ENCODE data around the gene EMC8. TPM values are rescaled to one million over a fixed set of nuclear protein-coding genes. Genes with fewer than 3 reads are reported as not detected.

The EMC8 gene
- total and polyA plus RNA-seq, 4 donors = 14.5 to 23.0 (median 19.0) TPM

- WGBS, 2 donors = 88 to 91% methylated on average over 6 of the region's 6 CpGs
- intact Hi-C loops (cut with DNase I) = no loop called here
- Histone ChIP-seq H3K4me1 (ENCODE audit: control insufficient read depth in 1 of 2, insufficient read depth in 2 of 2, low read length in 2 of 2) (no peaks in the 10 kb centered on the region), H3K27ac (ENCODE audit: low read depth in 1 of 2, low read length in 2 of 2) (no peak overlapping the region), H3K9me3 (ENCODE audit: control insufficient read depth, low read length) (no peaks in the 10 kb centered on the region), H3K36me3 (ENCODE audit: control insufficient read depth in 1 of 2, insufficient read depth in 2 of 2, low read length in 1 of 2) (peaks cover 0 to 8% of the 10 kb centered on the region in 2 donors), H3K4me3 (ENCODE audit: low read length in 2 of 2) (no peak overlapping the region), H3K27me3 (ENCODE audit: control insufficient read depth in 1 of 2, insufficient read depth in 2 of 2, low read length in 1 of 2) (no peaks in the 10 kb centered on the region)
- ATAC-seq (ENCODE audit: low FRiP score) = no peak
- no peak for DNase-seq
Measured at GRCh38 chr16:85789773-85790172, 9.6 kb downstream of the EMC8 start.

- WGBS, 2 donors = 89 to 93% methylated on average over 11 of the region's 11 CpGs
- H3K27ac ChIP-seq (ENCODE audit: low read depth in 1 of 2, low read length in 2 of 2) = no peak overlapping the region
- intact Hi-C loops (cut with DNase I) = no loop called here
- ATAC-seq (ENCODE audit: low FRiP score) (no peak), DNase-seq (no peak)
- no peaks in the 10 kb centered on the region for H3K9me3 ChIP-seq (ENCODE audit: control insufficient read depth, low read length)
- H3K27me3 ChIP-seq (ENCODE audit: control insufficient read depth in 1 of 2, insufficient read depth in 2 of 2, low read length in 1 of 2) = no peaks in the 10 kb centered on the region
- H3K4me3 ChIP-seq (ENCODE audit: low read length in 2 of 2) = no peak overlapping the region
- no peaks in the 10 kb centered on the region for H3K4me1 ChIP-seq (ENCODE audit: control insufficient read depth in 1 of 2, insufficient read depth in 2 of 2, low read length in 2 of 2)
- H3K36me3 ChIP-seq (ENCODE audit: control insufficient read depth in 1 of 2, insufficient read depth in 2 of 2, low read length in 1 of 2) = peaks cover 0 to 6% of the 10 kb centered on the region in 2 donors
Measured at GRCh38 chr16:85788819-85789218, 10.5 kb downstream of the EMC8 start.

- Histone ChIP-seq H3K4me1 (ENCODE audit: control insufficient read depth in 1 of 2, insufficient read depth in 2 of 2, low read length in 2 of 2) (no peaks in the 10 kb centered on the region), H3K36me3 (ENCODE audit: control insufficient read depth in 1 of 2, insufficient read depth in 2 of 2, low read length in 1 of 2) (peaks cover 0 to 6% of the 10 kb centered on the region in 2 donors), H3K27me3 (ENCODE audit: control insufficient read depth in 1 of 2, insufficient read depth in 2 of 2, low read length in 1 of 2) (no peaks in the 10 kb centered on the region), H3K4me3 (ENCODE audit: low read length in 2 of 2) (no peak overlapping the region), H3K9me3 (ENCODE audit: control insufficient read depth, low read length) (no peaks in the 10 kb centered on the region), H3K27ac (ENCODE audit: low read depth in 1 of 2, low read length in 2 of 2) (no peak overlapping the region)
- DNase-seq (no peak), ATAC-seq (ENCODE audit: low FRiP score) (no peak)
- intact Hi-C loops (cut with DNase I) = no loop called here
- 87 to 88% methylated on average over 2 of the region's 2 CpGs for WGBS, 2 donors
Measured at GRCh38 chr16:85785927-85786326, 13.4 kb downstream of the EMC8 start.

GRCh38 chr16:85784813-85785212 is 14.5 kb downstream of the EMC8 start:
- ATAC-seq (ENCODE audit: low FRiP score) (no peak), DNase-seq (no peak)
- no peaks in the 10 kb centered on the region for H3K4me1 ChIP-seq (ENCODE audit: control insufficient read depth in 1 of 2, insufficient read depth in 2 of 2, low read length in 2 of 2)
- intact Hi-C loops (cut with DNase I) = no loop called here
- no peak overlapping the region for H3K27ac ChIP-seq (ENCODE audit: low read depth in 1 of 2, low read length in 2 of 2)
- 92 to 94% methylated on average over 2 of the region's 2 CpGs for WGBS, 2 donors
- peaks cover 0 to 9% of the 10 kb centered on the region in 2 donors for H3K36me3 ChIP-seq (ENCODE audit: control insufficient read depth in 1 of 2, insufficient read depth in 2 of 2, low read length in 1 of 2)
- H3K27me3 ChIP-seq (ENCODE audit: control insufficient read depth in 1 of 2, insufficient read depth in 2 of 2, low read length in 1 of 2) = no peaks in the 10 kb centered on the region
- no peak overlapping the region for H3K4me3 ChIP-seq (ENCODE audit: low read length in 2 of 2)
- H3K9me3 ChIP-seq (ENCODE audit: control insufficient read depth, low read length) = no peaks in the 10 kb centered on the region

GRCh38 chr16:85783441-85783840 is 15.9 kb downstream of the EMC8 start:
- Histone ChIP-seq H3K36me3 (ENCODE audit: control insufficient read depth in 1 of 2, insufficient read depth in 2 of 2, low read length in 1 of 2) (peaks cover 4 to 13% of the 10 kb centered on the region in 2 donors), H3K27ac (ENCODE audit: low read depth in 1 of 2, low read length in 2 of 2) (no peak overlapping the region), H3K4me3 (ENCODE audit: low read length in 2 of 2) (no peak overlapping the region), H3K4me1 (ENCODE audit: control insufficient read depth in 1 of 2, insufficient read depth in 2 of 2, low read length in 2 of 2) (no peaks in the 10 kb centered on the region), H3K27me3 (ENCODE audit: control insufficient read depth in 1 of 2, insufficient read depth in 2 of 2, low read length in 1 of 2) (no peaks in the 10 kb centered on the region), H3K9me3 (ENCODE audit: control insufficient read depth, low read length) (no peaks in the 10 kb centered on the region)
- 95 to 97% methylated on average over 8 of the region's 8 CpGs for WGBS, 2 donors
- no peak for DNase-seq
- intact Hi-C loops (cut with DNase I) = no loop called here
- no peak for ATAC-seq (ENCODE audit: low FRiP score)

GRCh38 chr16:85782451-85782850 is 16.9 kb downstream of the EMC8 start:
- WGBS, 2 donors = 47 to 49% methylated on average over 6 of the region's 6 CpGs

GRCh38 chr16:85781695-85782370 is 17.5 kb downstream of the EMC8 start:
- H3K4me3 ChIP-seq (ENCODE audit: low read length in 2 of 2) = no peak overlapping the region
- H3K27ac ChIP-seq (ENCODE audit: low read depth in 1 of 2, low read length in 2 of 2) = no peak overlapping the region
- H3K36me3 ChIP-seq (ENCODE audit: control insufficient read depth in 1 of 2, insufficient read depth in 2 of 2, low read length in 1 of 2) = peaks cover 7 to 10% of the 10 kb centered on the region in 2 donors
- DNase-seq (peak; percentile 65 to 88), ATAC-seq (ENCODE audit: low FRiP score) (peak; percentile 46)
- H3K27me3 ChIP-seq (ENCODE audit: control insufficient read depth in 1 of 2, insufficient read depth in 2 of 2, low read length in 1 of 2) = no peaks in the 10 kb centered on the region
- 27% methylated on average over 16 of the region's 16 CpGs for WGBS, 2 donors
- no peaks in the 10 kb centered on the region for H3K4me1 ChIP-seq (ENCODE audit: control insufficient read depth in 1 of 2, insufficient read depth in 2 of 2, low read length in 2 of 2)
- H3K9me3 ChIP-seq (ENCODE audit: control insufficient read depth, low read length) = no peaks in the 10 kb centered on the region
- intact Hi-C loops (cut with DNase I) = no loop called here

More at GRCh38 chr16:85782451-85782850, 16.9 kb downstream of the EMC8 start:
- intact Hi-C loops (cut with DNase I) = no loop called here
- ATAC-seq (ENCODE audit: low FRiP score) (no peak), DNase-seq (peak in 1 of 2 donors; percentile 23)
- peaks cover 4 to 11% of the 10 kb centered on the region in 2 donors for H3K36me3 ChIP-seq (ENCODE audit: control insufficient read depth in 1 of 2, insufficient read depth in 2 of 2, low read length in 1 of 2)
- H3K4me3 ChIP-seq (ENCODE audit: low read length in 2 of 2) = no peak overlapping the region
- no peaks in the 10 kb centered on the region for H3K4me1 ChIP-seq (ENCODE audit: control insufficient read depth in 1 of 2, insufficient read depth in 2 of 2, low read length in 2 of 2)
- H3K27ac ChIP-seq (ENCODE audit: low read depth in 1 of 2, low read length in 2 of 2) = no peak overlapping the region
- H3K27me3 ChIP-seq (ENCODE audit: control insufficient read depth in 1 of 2, insufficient read depth in 2 of 2, low read length in 1 of 2) = no peaks in the 10 kb centered on the region
- no peaks in the 10 kb centered on the region for H3K9me3 ChIP-seq (ENCODE audit: control insufficient read depth, low read length)

GRCh38 chr16:85781156-85781555 is 18.2 kb downstream of the EMC8 start:
- ATAC-seq (ENCODE audit: low FRiP score) (no peak), DNase-seq (no peak)
- no peaks in the 10 kb centered on the region for H3K4me1 ChIP-seq (ENCODE audit: control insufficient read depth in 1 of 2, insufficient read depth in 2 of 2, low read length in 2 of 2)
- no peak overlapping the region for H3K27ac ChIP-seq (ENCODE audit: low read depth in 1 of 2, low read length in 2 of 2)
- 88 to 89% methylated on average over 10 of the region's 10 CpGs for WGBS, 2 donors
- intact Hi-C loops (cut with DNase I) = no loop called here
- H3K4me3 ChIP-seq (ENCODE audit: low read length in 2 of 2) = no peak overlapping the region
- no peaks in the 10 kb centered on the region for H3K9me3 ChIP-seq (ENCODE audit: control insufficient read depth, low read length)
- no peaks in the 10 kb centered on the region for H3K27me3 ChIP-seq (ENCODE audit: control insufficient read depth in 1 of 2, insufficient read depth in 2 of 2, low read length in 1 of 2)
- H3K36me3 ChIP-seq (ENCODE audit: control insufficient read depth in 1 of 2, insufficient read depth in 2 of 2, low read length in 1 of 2) = peaks cover 7 to 10% of the 10 kb centered on the region in 2 donors

- WGBS, 2 donors = 91 to 92% methylated on average over 26 of the region's 26 CpGs
- intact Hi-C loops (cut with DNase I) = no loop called here
- ATAC-seq (ENCODE audit: low FRiP score) (no peak), DNase-seq (no peak)
- H3K4me3 ChIP-seq (ENCODE audit: low read length in 2 of 2) = no peak overlapping the region
- H3K36me3 ChIP-seq (ENCODE audit: control insufficient read depth in 1 of 2, insufficient read depth in 2 of 2, low read length in 1 of 2) = peaks cover 7 to 10% of the 10 kb centered on the region in 2 donors
- no peaks in the 10 kb centered on the region for H3K27me3 ChIP-seq (ENCODE audit: control insufficient read depth in 1 of 2, insufficient read depth in 2 of 2, low read length in 1 of 2)
- no peaks in the 10 kb centered on the region for H3K4me1 ChIP-seq (ENCODE audit: control insufficient read depth in 1 of 2, insufficient read depth in 2 of 2, low read length in 2 of 2)
- H3K27ac ChIP-seq (ENCODE audit: low read depth in 1 of 2, low read length in 2 of 2) = no peak overlapping the region
- H3K9me3 ChIP-seq (ENCODE audit: control insufficient read depth, low read length) = no peaks in the 10 kb centered on the region
Measured at GRCh38 chr16:85780281-85780680, 19.1 kb downstream of the EMC8 start.
